ENCODE results near the gene DSCAML1.

DSCAML1 gene

DNA sequence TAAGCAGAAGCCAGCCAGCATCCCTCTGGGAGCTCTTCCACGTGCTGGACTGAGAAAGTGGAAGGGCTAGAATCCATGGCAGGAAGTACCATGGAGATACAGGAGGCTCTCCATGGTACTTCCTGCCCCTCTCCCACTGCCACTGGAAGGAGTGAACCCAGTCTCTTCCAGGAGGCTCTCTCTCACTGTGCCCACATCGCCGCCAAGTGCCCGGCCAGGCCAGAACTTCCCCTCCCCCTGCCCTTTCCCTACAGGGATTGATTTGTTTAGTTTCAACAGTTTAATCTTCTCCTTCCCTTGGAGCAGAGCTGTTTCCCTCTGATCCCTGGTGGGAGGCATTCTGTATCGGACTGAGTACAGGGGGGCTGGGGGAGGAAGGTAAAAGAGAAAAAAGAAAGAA, 133.6 kb downstream of the DSCAML1 start:
- Histone ChIP-seq H3K27ac (ENCODE audit: low read length) (no peak overlapping the region), H4K20me1 (ENCODE audit: insufficient read depth, low read length) (no peaks in the 10 kb centered on the region), H3K4me3 (ENCODE audit: low read length) (no peak overlapping the region), H3K9ac (ENCODE audit: low read length) (no peak overlapping the region), H3K9me3 (ENCODE audit: insufficient read depth, low read length) (no peaks in the 10 kb centered on the region), H3K36me3 (replicated peaks; ENCODE audit: low read depth, low read length) (no peaks in the 10 kb centered on the region), H2AFZ (ENCODE audit: low read depth, low read length) (no peak overlapping the region), H3K4me2 (ENCODE audit: low read length) (no peak overlapping the region), H3K27me3 (ENCODE audit: low read depth, low read length) (peaks cover 12% of the 10 kb centered on the region), H3K79me2 (ENCODE audit: low read length) (no peaks in the 10 kb centered on the region), H3K4me1 (ENCODE audit: low read length) (no peaks in the 10 kb centered on the region)
- TF ChIP-seq CTCF (IDR thresholded peaks at IDR 0.05; ENCODE audit: low read depth, low read length) (no peak), EZH2phosphoT487 (IDR thresholded peaks at IDR 0.05; ENCODE audit: low read depth) (no peak)

GRCh38 chr11:117662671-117663269, 134.2 kb downstream of the DSCAML1 start:
- no peaks in the 10 kb centered on the region for H3K79me2 ChIP-seq (ENCODE audit: low read length)
- H3K4me1 ChIP-seq (ENCODE audit: low read length) = no peaks in the 10 kb centered on the region
- H3K27me3 ChIP-seq (ENCODE audit: low read depth, low read length) = peaks cover 15% of the 10 kb centered on the region
- TF ChIP-seq CTCF (IDR thresholded peaks at IDR 0.05; ENCODE audit: low read depth, low read length) (no peak), EZH2phosphoT487 (IDR thresholded peaks at IDR 0.05; ENCODE audit: low read depth) (no peak)
- H3K27ac ChIP-seq (ENCODE audit: low read length) = no peak overlapping the region
- no peak overlapping the region for H3K4me2 ChIP-seq (ENCODE audit: low read length)
- no peak overlapping the region for H2AFZ ChIP-seq (ENCODE audit: low read depth, low read length)
- H3K9ac ChIP-seq (ENCODE audit: low read length) = no peak overlapping the region
- H3K36me3 ChIP-seq (replicated peaks; ENCODE audit: low read depth, low read length) = no peaks in the 10 kb centered on the region
- H3K4me3 ChIP-seq (ENCODE audit: low read length) = no peak overlapping the region
- no peaks in the 10 kb centered on the region for H4K20me1 ChIP-seq (ENCODE audit: insufficient read depth, low read length)
- H3K9me3 ChIP-seq (ENCODE audit: insufficient read depth, low read length) = no peaks in the 10 kb centered on the region

GRCh38 chr11:117662255-117662654, 134.8 kb downstream of the DSCAML1 start:
- no peak overlapping the region for H3K4me3 ChIP-seq (ENCODE audit: low read length)
- H3K4me2 ChIP-seq (ENCODE audit: low read length) = no peak overlapping the region
- H3K9me3 ChIP-seq (ENCODE audit: insufficient read depth, low read length) = no peaks in the 10 kb centered on the region
- no peaks in the 10 kb centered on the region for H3K4me1 ChIP-seq (ENCODE audit: low read length)
- no peak overlapping the region for H2AFZ ChIP-seq (ENCODE audit: low read depth, low read length)
- no peaks in the 10 kb centered on the region for H3K79me2 ChIP-seq (ENCODE audit: low read length)
- TF ChIP-seq CTCF (IDR thresholded peaks at IDR 0.05; ENCODE audit: low read depth, low read length) (no peak), EZH2phosphoT487 (IDR thresholded peaks at IDR 0.05; ENCODE audit: low read depth) (no peak)
- H3K9ac ChIP-seq (ENCODE audit: low read length) = no peak overlapping the region
- no peak overlapping the region for H3K27ac ChIP-seq (ENCODE audit: low read length)
- H3K36me3 ChIP-seq (replicated peaks; ENCODE audit: low read depth, low read length) = no peaks in the 10 kb centered on the region
- no peaks in the 10 kb centered on the region for H4K20me1 ChIP-seq (ENCODE audit: insufficient read depth, low read length)
- peaks cover 17% of the 10 kb centered on the region for H3K27me3 ChIP-seq (ENCODE audit: low read depth, low read length)

- Histone ChIP-seq H3K27ac (ENCODE audit: low read length) (no peak overlapping the region), H3K4me1 (ENCODE audit: low read length) (no peaks in the 10 kb centered on the region), H3K4me3 (ENCODE audit: low read length) (no peak overlapping the region), H3K36me3 (replicated peaks; ENCODE audit: low read depth, low read length) (no peaks in the 10 kb centered on the region), H2AFZ (ENCODE audit: low read depth, low read length) (no peak overlapping the region), H3K4me2 (ENCODE audit: low read length) (no peak overlapping the region), H3K79me2 (ENCODE audit: low read length) (no peaks in the 10 kb centered on the region), H3K27me3 (ENCODE audit: low read depth, low read length) (peaks cover 39% of the 10 kb centered on the region), H3K9ac (ENCODE audit: low read length) (no peak overlapping the region), H3K9me3 (ENCODE audit: insufficient read depth, low read length) (no peaks in the 10 kb centered on the region), H4K20me1 (ENCODE audit: insufficient read depth, low read length) (no peaks in the 10 kb centered on the region)
- no peak for TF ChIP-seq EZH2phosphoT487 (IDR thresholded peaks at IDR 0.05; ENCODE audit: low read depth)
- no peak for TF ChIP-seq CTCF (IDR thresholded peaks at IDR 0.05; ENCODE audit: low read depth, low read length)
These were observed 138.2 kb downstream of the DSCAML1 start for GRCh38 chr11:117658809-117659208.
